HepG2 (cell line): ENCODE measurements around the gene C1QTNF5. TPM values are rescaled to one million over a fixed set of nuclear protein-coding genes. Genes with fewer than 3 reads are reported as not detected.

Source experiments
- HOXD1 ChIP-seq: sonication (generic); formaldehyde crosslinking; IDR thresholded peaks from 2 replicates; pipeline ENCODE4 v1.5.0; 2020; ENCODE audit warnings: missing genetic modification reagents
- KDM2A ChIP-seq: sonication (generic); formaldehyde crosslinking; IDR thresholded peaks from 2 replicates; pipeline ENCODE4 v1.4.0; 2020; ENCODE audit warnings: low read depth, missing genetic modification reagents, borderline replicate concordance
- MTA3 ChIP-seq: sonication (generic); formaldehyde crosslinking; IDR thresholded peaks from 2 replicates; pipeline ENCODE4 v1.4.0; 2020; ENCODE audit warnings: missing genetic modification reagents
- MTF2 ChIP-seq: sonication (generic); formaldehyde crosslinking; IDR thresholded peaks from 2 replicates; pipeline ENCODE4 v1.5.0; 2020; ENCODE audit warnings: missing genetic modification reagents, borderline replicate concordance
- NFKB2 ChIP-seq: sonication (generic); formaldehyde crosslinking; IDR thresholded peaks from 2 replicates; pipeline ENCODE4 v1.4.0; 2020; ENCODE audit warnings: missing genetic modification reagents, borderline replicate concordance
- PAX8 ChIP-seq: sonication (generic); formaldehyde crosslinking; IDR thresholded peaks from 2 replicates; pipeline ENCODE4 v1.8.0; 2022; ENCODE audit warnings: mild to moderate bottlenecking, missing genetic modification reagents, borderline replicate concordance
- RFX5 ChIP-seq: IDR thresholded peaks from 2 replicates; pipeline ENCODE4 v1.6.1; 2011; ENCODE audit warnings: low read depth, low read length, improper control_type of control experiment
- SKI ChIP-seq: fragments of 450-650 bp; IDR thresholded peaks from one replicate; pipeline ENCODE4 v1.6.1; 2018; ENCODE audit warnings: mild to moderate bottlenecking; ENCODE audit not compliant: partially characterized antibody
- XRCC5 ChIP-seq: fragments of 200-400 bp; formaldehyde crosslinking; optimal IDR thresholded peaks from 2 replicates; pipeline ENCODE3; 2017; ENCODE audit warnings: mild to moderate bottlenecking, low read length
- ZFX ChIP-seq: sonication (generic); formaldehyde crosslinking; IDR thresholded peaks from 2 replicates; pipeline ENCODE4 v1.4.0; 2020; ENCODE audit warnings: mild to moderate bottlenecking, low read depth, missing genetic modification reagents, moderate library complexity
- ZNF878 ChIP-seq: sonication (generic); formaldehyde crosslinking; IDR thresholded peaks from 2 replicates; pipeline ENCODE4 v1.8.1; 2023; ENCODE audit warnings: mild to moderate bottlenecking, missing genetic modification reagents, moderate library complexity
- polyA plus RNA-seq, 8 experiments: library from polyadenylated mRNA; depleted of rRNA in 3 of 8; stranded (reverse) in 7 of 8; unstranded in 1 of 8; fragments of >200 nt; fragmentation: Illumina TruSeq in 4 of 8; extraction: Trizol in 4 of 8; gene quantifications; 2 replicates each; pipeline versions ENCODE4 v1.2.1 to v1.2.3, GENCODE V29; 2011 to 2016; ENCODE audit warnings: low read depth in 4 of 8, missing spikeins in 1 of 8, mixed read lengths in 1 of 8; ENCODE audit not compliant: insufficient read depth in 1 of 8
- total RNA-seq, 5 experiments: library from RNA; depleted of rRNA; stranded (reverse); fragments of >200 nt; fragmentation: Illumina TruSeq; extraction: Trizol; gene quantifications; 2 replicates each; pipeline ENCODE4 v1.2.3, GENCODE V29; 2016; ENCODE audit warnings: low read depth in 1 of 5
- TF ChIP-seq, protein P1 (sequence below), 2 experiments: fragments of 450-650 bp in 1 of 2; sonication (generic) in 1 of 2; formaldehyde crosslinking in 1 of 2; IDR thresholded peaks; 2 replicates each; pipeline versions ENCODE4 v1.6.1 to v1.8.0; 2016 to 2022; ENCODE audit warnings: antibody characterized with exemption in 1 of 2, mild to moderate bottlenecking in 1 of 2, missing genetic modification reagents in 1 of 2
- TF ChIP-seq, protein P2 (sequence below): sonication (generic); formaldehyde crosslinking; IDR thresholded peaks from 2 replicates; pipeline ENCODE4 v1.4.0; 2020; ENCODE audit warnings: missing genetic modification reagents, borderline replicate concordance
- TF ChIP-seq, protein P3 (sequence below): sonication (generic); formaldehyde crosslinking; IDR thresholded peaks from 2 replicates; pipeline ENCODE4 v1.8.0; 2023; ENCODE audit warnings: mild to moderate bottlenecking, missing genetic modification reagents

Gene C1QTNF5
- total and polyA plus RNA-seq, 2 of the 13 experiments (the other 11 are each of a cell fraction or from before 2014, with no cell fraction given) = 0.86 to 1.2 TPM

DNA sequence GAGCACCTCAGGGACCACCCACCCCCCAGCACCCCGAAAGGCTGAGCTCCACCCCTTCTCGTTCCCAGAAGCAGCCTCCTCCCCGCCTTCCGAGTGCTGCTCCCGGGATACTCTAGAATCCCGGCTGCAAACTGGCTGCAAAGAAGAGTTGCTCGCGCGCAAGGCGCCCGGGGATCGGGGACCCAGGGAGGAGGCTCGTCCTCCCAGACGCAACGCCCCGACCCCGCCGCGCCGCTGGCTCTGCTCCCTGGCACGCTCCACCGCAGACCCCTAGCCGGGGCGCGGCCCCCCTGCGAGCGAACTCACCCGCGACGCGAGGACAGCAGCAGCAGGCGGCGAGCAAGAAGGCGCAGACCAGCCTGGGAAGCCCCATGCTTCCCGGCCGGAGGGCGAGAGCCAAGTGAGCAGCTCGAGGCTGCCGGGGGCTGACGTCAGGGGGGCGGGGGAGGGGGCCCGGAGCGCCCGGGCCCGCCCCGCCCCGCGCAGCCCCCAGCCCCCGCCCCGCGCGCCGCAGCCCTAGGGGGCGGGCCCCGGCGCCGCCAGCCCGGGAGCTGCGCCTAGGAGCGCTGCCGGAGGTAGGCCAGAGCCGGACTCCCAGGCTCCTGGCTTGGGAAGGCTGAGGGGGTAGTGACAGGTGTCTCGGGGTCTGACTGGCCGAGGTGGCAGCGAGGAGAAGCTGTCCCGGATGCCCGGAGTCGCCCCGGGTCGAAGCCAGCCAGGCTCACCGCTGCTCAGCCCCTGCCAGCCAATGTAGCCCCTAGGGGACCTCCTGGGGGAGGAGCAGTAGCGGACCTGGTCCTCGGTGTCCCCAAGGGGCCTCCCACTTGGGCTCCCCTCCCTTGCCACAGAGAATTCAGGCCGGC is 23.7 kb downstream of the C1QTNF5 start, which contains the start of gene MCAM (continued):
- TF ChIP-seq, protein P1, sequence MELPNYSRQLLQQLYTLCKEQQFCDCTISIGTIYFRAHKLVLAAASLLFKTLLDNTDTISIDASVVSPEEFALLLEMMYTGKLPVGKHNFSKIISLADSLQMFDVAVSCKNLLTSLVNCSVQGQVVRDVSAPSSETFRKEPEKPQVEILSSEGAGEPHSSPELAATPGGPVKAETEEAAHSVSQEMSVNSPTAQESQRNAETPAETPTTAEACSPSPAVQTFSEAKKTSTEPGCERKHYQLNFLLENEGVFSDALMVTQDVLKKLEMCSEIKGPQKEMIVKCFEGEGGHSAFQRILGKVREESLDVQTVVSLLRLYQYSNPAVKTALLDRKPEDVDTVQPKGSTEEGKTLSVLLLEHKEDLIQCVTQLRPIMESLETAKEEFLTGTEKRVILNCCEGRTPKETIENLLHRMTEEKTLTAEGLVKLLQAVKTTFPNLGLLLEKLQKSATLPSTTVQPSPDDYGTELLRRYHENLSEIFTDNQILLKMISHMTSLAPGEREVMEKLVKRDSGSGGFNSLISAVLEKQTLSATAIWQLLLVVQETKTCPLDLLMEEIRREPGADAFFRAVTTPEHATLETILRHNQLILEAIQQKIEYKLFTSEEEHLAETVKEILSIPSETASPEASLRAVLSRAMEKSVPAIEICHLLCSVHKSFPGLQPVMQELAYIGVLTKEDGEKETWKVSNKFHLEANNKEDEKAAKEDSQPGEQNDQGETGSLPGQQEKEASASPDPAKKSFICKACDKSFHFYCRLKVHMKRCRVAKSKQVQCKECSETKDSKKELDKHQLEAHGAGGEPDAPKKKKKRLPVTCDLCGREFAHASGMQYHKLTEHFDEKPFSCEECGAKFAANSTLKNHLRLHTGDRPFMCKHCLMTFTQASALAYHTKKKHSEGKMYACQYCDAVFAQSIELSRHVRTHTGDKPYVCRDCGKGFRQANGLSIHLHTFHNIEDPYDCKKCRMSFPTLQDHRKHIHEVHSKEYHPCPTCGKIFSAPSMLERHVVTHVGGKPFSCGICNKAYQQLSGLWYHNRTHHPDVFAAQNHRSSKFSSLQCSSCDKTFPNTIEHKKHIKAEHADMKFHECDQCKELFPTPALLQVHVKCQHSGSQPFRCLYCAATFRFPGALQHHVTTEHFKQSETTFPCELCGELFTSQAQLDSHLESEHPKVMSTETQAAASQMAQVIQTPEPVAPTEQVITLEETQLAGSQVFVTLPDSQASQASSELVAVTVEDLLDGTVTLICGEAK (IDR thresholded peaks at IDR 0.05) = no peak
- TF ChIP-seq, protein P1 (CRISPR knock-in tag; IDR thresholded peaks at IDR 0.05) = peak; percentile 49; the same call in 1 of the 2 replicates
- no peak for TF ChIP-seq MTF2 (CRISPR knock-in tag)
- peak; percentile 22; the same call in 1 of the 2 replicates for TF ChIP-seq ZFX (CRISPR knock-in tag)
- TF ChIP-seq, protein P2, sequence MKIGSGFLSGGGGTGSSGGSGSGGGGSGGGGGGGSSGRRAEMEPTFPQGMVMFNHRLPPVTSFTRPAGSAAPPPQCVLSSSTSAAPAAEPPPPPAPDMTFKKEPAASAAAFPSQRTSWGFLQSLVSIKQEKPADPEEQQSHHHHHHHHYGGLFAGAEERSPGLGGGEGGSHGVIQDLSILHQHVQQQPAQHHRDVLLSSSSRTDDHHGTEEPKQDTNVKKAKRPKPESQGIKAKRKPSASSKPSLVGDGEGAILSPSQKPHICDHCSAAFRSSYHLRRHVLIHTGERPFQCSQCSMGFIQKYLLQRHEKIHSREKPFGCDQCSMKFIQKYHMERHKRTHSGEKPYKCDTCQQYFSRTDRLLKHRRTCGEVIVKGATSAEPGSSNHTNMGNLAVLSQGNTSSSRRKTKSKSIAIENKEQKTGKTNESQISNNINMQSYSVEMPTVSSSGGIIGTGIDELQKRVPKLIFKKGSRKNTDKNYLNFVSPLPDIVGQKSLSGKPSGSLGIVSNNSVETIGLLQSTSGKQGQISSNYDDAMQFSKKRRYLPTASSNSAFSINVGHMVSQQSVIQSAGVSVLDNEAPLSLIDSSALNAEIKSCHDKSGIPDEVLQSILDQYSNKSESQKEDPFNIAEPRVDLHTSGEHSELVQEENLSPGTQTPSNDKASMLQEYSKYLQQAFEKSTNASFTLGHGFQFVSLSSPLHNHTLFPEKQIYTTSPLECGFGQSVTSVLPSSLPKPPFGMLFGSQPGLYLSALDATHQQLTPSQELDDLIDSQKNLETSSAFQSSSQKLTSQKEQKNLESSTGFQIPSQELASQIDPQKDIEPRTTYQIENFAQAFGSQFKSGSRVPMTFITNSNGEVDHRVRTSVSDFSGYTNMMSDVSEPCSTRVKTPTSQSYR (CRISPR knock-in tag) = 0 out of 2 replicates have a peak, but pooled peaks have one; percentile 12
- 0 out of 2 replicates have a peak, but pooled peaks have one; percentile 29 for TF ChIP-seq KDM2A (CRISPR knock-in tag)
- no peak for TF ChIP-seq SKI
- no peak for TF ChIP-seq XRCC5
- TF ChIP-seq ZNF878 (CRISPR knock-in tag) = peak; percentile 31; the same call in 1 of the 2 replicates
- no peak for TF ChIP-seq RFX5
- TF ChIP-seq PAX8 (CRISPR knock-in tag) = no peak
- TF ChIP-seq HOXD1 (CRISPR knock-in tag) = 0 out of 2 replicates have a peak, but pooled peaks have one; percentile 31
- TF ChIP-seq MTA3 = no peak
- TF ChIP-seq NFKB2 (CRISPR knock-in tag) = peak; percentile 12; the same call in 1 of the 2 replicates
- TF ChIP-seq, protein P3, sequence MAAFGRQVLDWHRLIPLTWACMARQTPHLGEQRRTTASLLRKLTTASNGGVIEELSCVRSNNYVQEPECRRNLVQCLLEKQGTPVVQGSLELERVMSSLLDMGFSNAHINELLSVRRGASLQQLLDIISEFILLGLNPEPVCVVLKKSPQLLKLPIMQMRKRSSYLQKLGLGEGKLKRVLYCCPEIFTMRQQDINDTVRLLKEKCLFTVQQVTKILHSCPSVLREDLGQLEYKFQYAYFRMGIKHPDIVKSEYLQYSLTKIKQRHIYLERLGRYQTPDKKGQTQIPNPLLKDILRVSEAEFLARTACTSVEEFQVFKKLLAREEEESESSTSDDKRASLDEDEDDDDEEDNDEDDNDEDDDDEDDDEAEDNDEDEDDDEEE (CRISPR knock-in tag) = no peak
